ENCODE results near the gene TULP3.
A peak's percentile ranks its signal among the peaks of the same experiment; 100 is the strongest.

The TULP3 gene

DNA sequence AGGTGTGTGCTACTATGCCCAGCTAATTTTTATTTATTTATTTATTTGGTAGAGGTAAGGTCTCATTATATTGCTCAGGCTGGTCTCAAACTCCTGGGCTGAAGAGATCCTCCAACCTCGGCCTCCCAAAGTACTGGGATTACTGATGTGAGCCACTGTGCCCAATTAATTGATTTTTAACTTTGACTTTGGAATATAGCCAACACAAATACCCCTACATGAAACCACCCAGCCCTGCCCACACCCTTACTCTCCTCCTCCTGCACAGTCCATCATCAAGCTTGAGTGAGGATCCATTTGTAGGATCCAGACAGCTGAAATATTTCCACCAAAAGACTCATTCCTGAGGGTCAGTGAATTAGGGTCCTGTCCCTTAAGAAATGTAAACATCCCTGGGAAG, 65.2 kb downstream of the TULP3 start:
- no peak for TF ChIP-seq POLR2AphosphoS5 (IDR thresholded peaks at IDR 0.05; ENCODE audit: low read depth)
- TF ChIP-seq, protein P1, sequence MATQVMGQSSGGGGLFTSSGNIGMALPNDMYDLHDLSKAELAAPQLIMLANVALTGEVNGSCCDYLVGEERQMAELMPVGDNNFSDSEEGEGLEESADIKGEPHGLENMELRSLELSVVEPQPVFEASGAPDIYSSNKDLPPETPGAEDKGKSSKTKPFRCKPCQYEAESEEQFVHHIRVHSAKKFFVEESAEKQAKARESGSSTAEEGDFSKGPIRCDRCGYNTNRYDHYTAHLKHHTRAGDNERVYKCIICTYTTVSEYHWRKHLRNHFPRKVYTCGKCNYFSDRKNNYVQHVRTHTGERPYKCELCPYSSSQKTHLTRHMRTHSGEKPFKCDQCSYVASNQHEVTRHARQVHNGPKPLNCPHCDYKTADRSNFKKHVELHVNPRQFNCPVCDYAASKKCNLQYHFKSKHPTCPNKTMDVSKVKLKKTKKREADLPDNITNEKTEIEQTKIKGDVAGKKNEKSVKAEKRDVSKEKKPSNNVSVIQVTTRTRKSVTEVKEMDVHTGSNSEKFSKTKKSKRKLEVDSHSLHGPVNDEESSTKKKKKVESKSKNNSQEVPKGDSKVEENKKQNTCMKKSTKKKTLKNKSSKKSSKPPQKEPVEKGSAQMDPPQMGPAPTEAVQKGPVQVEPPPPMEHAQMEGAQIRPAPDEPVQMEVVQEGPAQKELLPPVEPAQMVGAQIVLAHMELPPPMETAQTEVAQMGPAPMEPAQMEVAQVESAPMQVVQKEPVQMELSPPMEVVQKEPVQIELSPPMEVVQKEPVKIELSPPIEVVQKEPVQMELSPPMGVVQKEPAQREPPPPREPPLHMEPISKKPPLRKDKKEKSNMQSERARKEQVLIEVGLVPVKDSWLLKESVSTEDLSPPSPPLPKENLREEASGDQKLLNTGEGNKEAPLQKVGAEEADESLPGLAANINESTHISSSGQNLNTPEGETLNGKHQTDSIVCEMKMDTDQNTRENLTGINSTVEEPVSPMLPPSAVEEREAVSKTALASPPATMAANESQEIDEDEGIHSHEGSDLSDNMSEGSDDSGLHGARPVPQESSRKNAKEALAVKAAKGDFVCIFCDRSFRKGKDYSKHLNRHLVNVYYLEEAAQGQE (IDR thresholded peaks at IDR 0.05; ENCODE audit: insufficient replicate concordance, low read depth) = no peak
- H3K4me3 ChIP-seq (replicated peaks; ENCODE audit: insufficient read depth, low read length) = no peak overlapping the region
- DNase-seq (ENCODE audit: low read depth in 1 of 2, low spot score in 1 of 2) = no peak
- no peak overlapping the region for H3K27ac ChIP-seq (replicated peaks)
- H3K27me3 ChIP-seq (ENCODE audit: insufficient read depth, poor library complexity, severe bottlenecking) = peaks cover 30% of the 10 kb centered on the region

DNA sequence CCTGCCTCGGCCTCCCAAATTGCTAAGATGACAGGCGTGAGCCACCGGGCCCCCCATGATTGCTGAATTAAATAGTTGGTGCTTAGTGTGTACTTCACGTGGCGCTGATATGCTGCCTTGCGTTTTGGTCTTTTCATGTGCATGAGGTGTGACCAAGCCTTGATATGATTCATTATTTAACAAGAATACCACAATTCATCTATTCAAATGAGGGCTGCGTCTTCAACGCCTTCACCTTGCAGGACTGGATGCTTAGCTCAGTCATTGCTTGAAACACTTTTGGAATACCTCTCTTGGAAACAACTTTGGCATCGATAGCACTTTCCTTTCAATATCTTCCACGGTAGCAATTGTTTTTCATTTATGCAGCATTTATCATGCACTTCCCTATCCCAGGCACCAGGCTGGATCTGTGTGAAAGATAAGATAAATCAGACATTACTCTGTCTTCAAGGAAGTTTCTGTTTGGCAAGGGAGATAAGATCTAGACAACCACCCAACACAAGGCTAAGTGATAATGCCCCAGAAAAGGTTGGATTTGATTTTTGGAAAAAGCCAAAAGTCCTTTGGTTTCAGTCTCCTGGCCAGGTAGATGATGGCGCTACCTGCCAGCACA, 67.2 kb downstream of the TULP3 start:
- H3K27ac ChIP-seq (replicated peaks) = no peak overlapping the region

DNA sequence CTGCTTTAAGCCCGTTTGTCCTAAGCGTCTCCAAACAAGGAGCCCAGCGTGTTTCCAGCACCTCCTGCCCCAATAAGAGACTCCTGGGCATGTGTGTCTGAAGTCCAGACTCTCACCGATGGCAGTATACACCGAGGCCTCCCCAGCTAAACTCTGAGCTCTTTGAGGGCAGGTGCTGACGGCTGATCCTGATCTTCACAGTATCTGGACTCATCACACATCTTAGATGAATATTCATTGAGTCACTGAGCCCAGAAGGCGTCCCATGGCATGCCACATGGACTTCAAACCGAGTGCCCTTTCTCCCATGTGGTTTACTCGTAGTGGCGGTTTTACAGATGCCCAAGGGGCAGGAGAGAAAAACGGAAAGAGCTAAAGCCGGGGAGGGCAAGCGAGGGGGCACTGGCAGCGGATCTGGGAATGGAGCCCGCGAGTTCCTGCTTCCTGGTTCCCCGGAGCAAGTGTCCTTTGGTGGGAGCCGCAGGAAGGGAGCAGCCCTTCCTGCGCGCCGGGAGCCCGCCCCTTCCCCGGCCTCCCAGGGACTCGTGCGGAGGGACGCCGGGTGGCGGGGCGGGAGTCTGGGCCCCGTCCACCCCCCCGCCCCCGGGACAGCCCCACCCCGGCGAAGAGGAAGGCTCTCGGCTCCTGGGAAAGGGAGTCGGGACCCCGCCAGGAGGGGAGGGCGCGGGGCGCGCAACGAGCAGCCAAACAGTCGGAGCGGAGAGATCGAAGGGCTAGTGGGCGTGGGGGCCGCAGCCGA, 67.9 kb downstream of the TULP3 start:
- no peak for TF ChIP-seq GABPA (IDR thresholded peaks at IDR 0.05; ENCODE audit: low read depth)
- TF ChIP-seq, protein P2, sequence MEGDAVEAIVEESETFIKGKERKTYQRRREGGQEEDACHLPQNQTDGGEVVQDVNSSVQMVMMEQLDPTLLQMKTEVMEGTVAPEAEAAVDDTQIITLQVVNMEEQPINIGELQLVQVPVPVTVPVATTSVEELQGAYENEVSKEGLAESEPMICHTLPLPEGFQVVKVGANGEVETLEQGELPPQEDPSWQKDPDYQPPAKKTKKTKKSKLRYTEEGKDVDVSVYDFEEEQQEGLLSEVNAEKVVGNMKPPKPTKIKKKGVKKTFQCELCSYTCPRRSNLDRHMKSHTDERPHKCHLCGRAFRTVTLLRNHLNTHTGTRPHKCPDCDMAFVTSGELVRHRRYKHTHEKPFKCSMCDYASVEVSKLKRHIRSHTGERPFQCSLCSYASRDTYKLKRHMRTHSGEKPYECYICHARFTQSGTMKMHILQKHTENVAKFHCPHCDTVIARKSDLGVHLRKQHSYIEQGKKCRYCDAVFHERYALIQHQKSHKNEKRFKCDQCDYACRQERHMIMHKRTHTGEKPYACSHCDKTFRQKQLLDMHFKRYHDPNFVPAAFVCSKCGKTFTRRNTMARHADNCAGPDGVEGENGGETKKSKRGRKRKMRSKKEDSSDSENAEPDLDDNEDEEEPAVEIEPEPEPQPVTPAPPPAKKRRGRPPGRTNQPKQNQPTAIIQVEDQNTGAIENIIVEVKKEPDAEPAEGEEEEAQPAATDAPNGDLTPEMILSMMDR (IDR thresholded peaks at IDR 0.05; ENCODE audit: insufficient read depth, low read length) = no peak
- no peak for TF ChIP-seq SPI1 (IDR thresholded peaks at IDR 0.05; ENCODE audit: borderline replicate concordance, low read depth)
- no peak for TF ChIP-seq POLR2AphosphoS5 (IDR thresholded peaks at IDR 0.05; ENCODE audit: low read depth)
- TF ChIP-seq, protein P1 (IDR thresholded peaks at IDR 0.05; ENCODE audit: insufficient replicate concordance, low read depth) = no peak
- H3K4me3 ChIP-seq (replicated peaks; ENCODE audit: insufficient read depth, low read length) = no peak overlapping the region
- H3K27me3 ChIP-seq (ENCODE audit: insufficient read depth, poor library complexity, severe bottlenecking) = peaks cover 48% of the 10 kb centered on the region

More for the DNA sequence above, 67.2 kb downstream of the TULP3 start:
- DNase-seq (ENCODE audit: low read depth in 1 of 2, low spot score in 1 of 2) = no peak
- peak; percentile 18; the same call in 1 of the 2 replicates for TF ChIP-seq SPI1 (IDR thresholded peaks at IDR 0.05; ENCODE audit: borderline replicate concordance, low read depth)
- TF ChIP-seq, protein P2 (IDR thresholded peaks at IDR 0.05; ENCODE audit: insufficient read depth, low read length) = no peak
- TF ChIP-seq GABPA (IDR thresholded peaks at IDR 0.05; ENCODE audit: low read depth) = no peak
- TF ChIP-seq, protein P1 (IDR thresholded peaks at IDR 0.05; ENCODE audit: insufficient replicate concordance, low read depth) = no peak
- TF ChIP-seq POLR2AphosphoS5 (IDR thresholded peaks at IDR 0.05; ENCODE audit: low read depth) = no peak
- H3K27me3 ChIP-seq (ENCODE audit: insufficient read depth, poor library complexity, severe bottlenecking) = peaks cover 43% of the 10 kb centered on the region
- H3K4me3 ChIP-seq (replicated peaks; ENCODE audit: insufficient read depth, low read length) = no peak overlapping the region

More for the DNA sequence above, 67.9 kb downstream of the TULP3 start:
- no peak for DNase-seq (ENCODE audit: low read depth in 1 of 2, low spot score in 1 of 2)
- no peak overlapping the region for H3K27ac ChIP-seq (replicated peaks)
